Heart left ventricle (tissue), 16 donors: ENCODE data around the gene NFATC2. TPM values are rescaled to one million over a fixed set of nuclear protein-coding genes. Genes with fewer than 3 reads are reported as not detected.

Experiments used
- ATAC-seq, 4 donors: fragments of 200-7000 bp; cut with Tn5 transposase; one replicate each; pipeline ENCODE4 v1.9.1; 2020 to 2022; ENCODE audit warnings: moderate library complexity in 4 of 4, mild to moderate bottlenecking in 3 of 4, moderate number of reproducible peaks in 1 of 4
- DNase-seq, 5 donors: peaks; one replicate each; pipeline ENCODE4 v3.0.0-alpha.2; 2020
- H3K27ac ChIP-seq, 12 donors: fragments of 200-600 bp; sonication (generic) in 4 of 12; one replicate each; pipeline versions ENCODE4 v1.5.0 to v1.8.0; 2016 to 2022; ENCODE audit warnings: mild to moderate bottlenecking in 2 of 12
- H3K27me3 ChIP-seq, 9 donors: fragments of 200-600 bp; sonication (generic) in 2 of 9; one replicate each; pipeline versions ENCODE4 v1.5.1 to v1.8.0; 2016 to 2022; ENCODE audit warnings: mild to moderate bottlenecking in 3 of 9
- H3K36me3 ChIP-seq, 9 donors: fragments of 200-600 bp; sonication (generic) in 2 of 9; one replicate each; pipeline versions ENCODE4 v1.5.0 to v1.8.0; 2018 to 2022; ENCODE audit warnings: mild to moderate bottlenecking in 2 of 9
- H3K4me1 ChIP-seq, 12 donors: fragments of 200-600 bp; sonication (generic) in 4 of 12; one replicate each; pipeline versions ENCODE4 v1.5.0 to v1.8.0; 2016 to 2022; ENCODE audit warnings: mild to moderate bottlenecking in 3 of 12
- H3K4me3 ChIP-seq, 12 donors: fragments of 200-600 bp; sonication (generic) in 4 of 12; one replicate each; pipeline versions ENCODE4 v1.5.0 to v1.8.0; 2017 to 2022; ENCODE audit warnings: mild to moderate bottlenecking in 9 of 12, moderate library complexity in 4 of 12
- H3K9me3 ChIP-seq, 12 donors: fragments of 200-600 bp; sonication (generic) in 4 of 12; one replicate each; pipeline versions ENCODE4 v1.5.0 to v1.8.0; 2016 to 2022; ENCODE audit warnings: mild to moderate bottlenecking in 1 of 12
- POLR2A ChIP-seq, 2 donors: fragments of 450-650 bp; IDR thresholded peaks; one replicate each; pipeline ENCODE4 v1.6.1; 2017; ENCODE audit warnings: antibody characterized with exemption in 2 of 2, mild to moderate bottlenecking in 2 of 2, moderate library complexity in 2 of 2
- WGBS, 4 donors: extraction: QIAGEN DNeasy Blood & Tissue Kit in 2 of 4; methylation state at CpG; one replicate each; pipeline versions ENCODE4 v1.1.5 to v1.1.7; 2013 to 2018; 5-methylcytosine and 5-hydroxymethylcytosine counted together
- intact Hi-C, 10 donors: fragments of 100-400 bp; cut with DNase I; formaldehyde crosslinking; loops; one replicate each; pipeline versions ENCODE4 v1.11.1 to v1.14.2; 2022
- polyA plus RNA-seq, 2 donors: library from polyadenylated mRNA; stranded (reverse); fragments of 200-250 nt; gene quantifications; one replicate each; pipeline ENCODE4 v1.2.3, GENCODE V29; 2013
- total RNA-seq, 9 donors: library from RNA; depleted of rRNA in 2 of 9; stranded (reverse); fragments of >200 nt in 2 of 9; fragmentation: NEBNext Ultra II Directional in 3 of 9; extraction: Animal tissue kit (Norgen Biotek cat#: 25700) in 3 of 9; gene quantifications; one replicate each; pipeline versions ENCODE4 v1.1.0 to v1.2.4, GENCODE V29; 2016 to 2023
- TF ChIP-seq, protein P1 (sequence below), 12 donors: fragments of 200-600 bp; sonication (generic) in 4 of 12; IDR thresholded peaks; one replicate each; pipeline versions ENCODE4 v1.5.0 to v1.8.0; 2018 to 2022; ENCODE audit warnings: antibody characterized with exemption in 12 of 12, mild to moderate bottlenecking in 5 of 12
- donor health status: ischemic (EF 13 %, LVEDD 7.1; RV severe dilation, severe dysfunction).
- donor health status: healthy with polysubstance abuse.
- donor health status: DM: no; HTN: yes; CAD: no.
- donor health status: DM: no; HTN: no; CAD: no.
- donor health status: ischemic (EF 25% LVEDD 6.9; RV normal size, moderate dysfunction).
- donor health status: ischemic (EF 25% LVEDD 5.7; RV mildly dilated, moderate dysfunction).
- donor health status: healthy.
- donor health status: DM: yes; HTN: yes; CAD: no.
- donor health status: ischemic (EF 35%, LVEDD 5.7; RV mildly dilated, moderate dysfunction).
- donor health status: nonischemic (EF 11% LVEDD 7.7; RV severe dilation, severe dysfunction).
- donor health status: DM: yes; HTN: yes; CAD: no.
- donor health status: PGD.
- donor health status: ischemic (EF 29% LVEDD 5.4; RV normal size, mild dysfunction).
- donor health status: nonischemic (EF 23%, LVEDD 6.1; RV moderate dilation, normal function).

The NFATC2 gene
- total and polyA plus RNA-seq, 11 donors = 0.76 to 7.6 (median 3.2) TPM

DNA sequence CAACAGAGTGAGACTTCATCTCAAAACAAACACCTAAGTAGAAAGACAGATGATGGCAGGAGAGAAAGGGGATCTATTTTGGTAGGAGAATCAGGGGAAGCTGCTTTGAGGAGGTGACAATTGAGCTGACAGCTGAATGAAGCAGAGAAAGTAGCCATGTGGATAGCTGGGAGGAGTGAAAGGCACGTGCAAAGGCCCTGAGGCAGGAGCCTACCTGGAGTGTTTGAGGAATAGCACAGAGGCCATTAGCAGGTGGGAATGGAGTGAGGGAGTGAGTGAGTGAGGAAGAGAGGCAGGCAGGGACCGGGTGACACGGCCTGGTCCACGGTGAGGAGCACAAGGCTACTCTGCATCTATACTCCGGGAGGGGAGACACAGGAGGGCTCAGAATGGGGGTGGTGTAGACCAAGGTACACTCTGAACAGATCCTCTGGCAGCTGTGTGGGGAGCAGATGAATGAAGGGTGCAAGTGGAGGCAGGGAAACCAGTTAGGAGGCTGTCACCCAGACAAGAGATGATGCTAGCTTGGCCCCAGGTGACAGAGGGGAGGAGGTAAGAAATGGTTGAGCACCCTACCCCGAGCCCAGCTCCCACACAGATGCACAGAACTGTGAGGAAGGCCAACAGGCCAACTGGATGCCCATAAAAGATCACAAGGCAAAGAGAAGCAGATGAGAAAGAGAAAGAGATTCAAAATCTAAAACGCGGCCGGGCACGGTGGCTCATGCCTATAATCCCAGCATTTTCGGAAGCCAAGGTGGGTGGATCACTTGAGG lies 43.6 kb downstream of the NFATC2 start:
- H3K9me3 ChIP-seq = no peaks in the 10 kb centered on the region
- 95 to 98% (median 96%) methylated on average over 11 of the region's 11 CpGs for WGBS, 4 donors
- TF ChIP-seq, protein P1, sequence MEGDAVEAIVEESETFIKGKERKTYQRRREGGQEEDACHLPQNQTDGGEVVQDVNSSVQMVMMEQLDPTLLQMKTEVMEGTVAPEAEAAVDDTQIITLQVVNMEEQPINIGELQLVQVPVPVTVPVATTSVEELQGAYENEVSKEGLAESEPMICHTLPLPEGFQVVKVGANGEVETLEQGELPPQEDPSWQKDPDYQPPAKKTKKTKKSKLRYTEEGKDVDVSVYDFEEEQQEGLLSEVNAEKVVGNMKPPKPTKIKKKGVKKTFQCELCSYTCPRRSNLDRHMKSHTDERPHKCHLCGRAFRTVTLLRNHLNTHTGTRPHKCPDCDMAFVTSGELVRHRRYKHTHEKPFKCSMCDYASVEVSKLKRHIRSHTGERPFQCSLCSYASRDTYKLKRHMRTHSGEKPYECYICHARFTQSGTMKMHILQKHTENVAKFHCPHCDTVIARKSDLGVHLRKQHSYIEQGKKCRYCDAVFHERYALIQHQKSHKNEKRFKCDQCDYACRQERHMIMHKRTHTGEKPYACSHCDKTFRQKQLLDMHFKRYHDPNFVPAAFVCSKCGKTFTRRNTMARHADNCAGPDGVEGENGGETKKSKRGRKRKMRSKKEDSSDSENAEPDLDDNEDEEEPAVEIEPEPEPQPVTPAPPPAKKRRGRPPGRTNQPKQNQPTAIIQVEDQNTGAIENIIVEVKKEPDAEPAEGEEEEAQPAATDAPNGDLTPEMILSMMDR (IDR thresholded peaks at IDR 0.05) = no peak
- no peak for TF ChIP-seq POLR2A (IDR thresholded peaks at IDR 0.05)
- peaks cover 0 to 63% (median 14%) of the 10 kb centered on the region in 12 donors for H3K4me1 ChIP-seq
- ATAC-seq = no peak
- H3K4me3 ChIP-seq = no peak overlapping the region
- no peak for DNase-seq
- intact Hi-C loops = loop anchor here in 2 of 10 donors (10.0 kb wide), 3 partner anchors 64 to 114 kb away; no protein-coding TSS in a partner anchor
- H3K36me3 ChIP-seq = no peaks in the 10 kb centered on the region
- H3K27ac ChIP-seq = peak overlapping the region in 1 of 12 donors; percentile 55
- H3K27me3 ChIP-seq = no peaks in the 10 kb centered on the region

DNA sequence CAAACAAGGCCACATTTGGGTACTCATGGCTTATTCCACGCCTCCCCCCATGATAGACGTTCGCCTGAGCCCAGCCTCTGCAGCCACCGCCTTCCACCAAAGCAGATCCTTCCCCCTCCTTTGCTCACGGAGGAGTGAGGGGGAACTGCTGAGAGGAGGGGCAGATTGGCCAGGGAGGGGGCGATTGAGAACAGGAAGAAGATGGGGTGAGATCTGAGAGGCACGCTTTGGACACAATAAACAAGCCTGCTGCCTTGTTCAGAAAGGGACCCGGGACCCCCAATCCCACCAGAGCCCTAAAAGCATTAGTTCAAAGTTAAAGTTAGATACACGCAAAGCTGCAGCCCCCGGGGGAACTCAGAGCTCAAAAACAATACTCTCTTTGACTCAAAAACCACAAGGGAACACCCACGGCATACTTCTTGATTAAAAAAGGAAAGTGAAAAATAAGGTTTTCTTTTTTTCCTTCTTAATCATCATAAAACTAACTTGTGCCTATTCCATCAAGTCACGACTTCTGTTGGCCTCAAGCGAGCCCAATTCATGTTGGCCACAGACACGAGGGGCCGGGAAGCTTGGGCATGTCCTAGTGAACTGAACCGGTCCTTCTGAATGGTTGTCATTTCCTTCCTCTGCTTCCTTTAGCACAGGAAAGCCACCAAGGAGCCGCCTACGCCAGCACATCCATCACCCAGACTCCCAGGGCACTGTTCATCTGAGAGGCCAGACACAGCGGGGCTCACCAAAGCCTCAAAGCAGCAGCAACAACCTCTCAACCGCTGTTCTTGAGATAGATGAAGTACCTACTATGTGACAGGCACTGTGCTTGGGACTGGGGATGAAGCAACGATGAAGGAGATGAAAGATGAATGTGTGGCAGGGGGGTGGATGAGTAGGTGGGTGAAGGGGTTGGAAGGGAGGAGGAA lies 44.7 kb downstream of the NFATC2 start:
- 49 to 57% (median 52%) methylated on average over 21 of the region's 21 CpGs for WGBS, 4 donors
- ATAC-seq (peak in 3 of 4 donors; percentile 38 to 73 (median 51)), DNase-seq (peak; percentile 32 to 66 (median 50))
- no peaks in the 10 kb centered on the region for H3K9me3 ChIP-seq
- H3K4me1 ChIP-seq = peaks cover 0 to 75% (median 20%) of the 10 kb centered on the region in 12 donors
- H3K27ac ChIP-seq = peak overlapping the region in 3 of 12 donors; percentile 33 to 55 (median 40)
- TF ChIP-seq, protein P1 (IDR thresholded peaks at IDR 0.05) = no peak
- peak overlapping the region in 1 of 12 donors; percentile 10 for H3K4me3 ChIP-seq
- no peaks in the 10 kb centered on the region for H3K36me3 ChIP-seq
- intact Hi-C loops = loop anchor here in 2 of 10 donors (10.0 kb wide), 3 partner anchors 63 to 113 kb away; no protein-coding TSS in a partner anchor
- no peaks in the 10 kb centered on the region for H3K27me3 ChIP-seq

DNA sequence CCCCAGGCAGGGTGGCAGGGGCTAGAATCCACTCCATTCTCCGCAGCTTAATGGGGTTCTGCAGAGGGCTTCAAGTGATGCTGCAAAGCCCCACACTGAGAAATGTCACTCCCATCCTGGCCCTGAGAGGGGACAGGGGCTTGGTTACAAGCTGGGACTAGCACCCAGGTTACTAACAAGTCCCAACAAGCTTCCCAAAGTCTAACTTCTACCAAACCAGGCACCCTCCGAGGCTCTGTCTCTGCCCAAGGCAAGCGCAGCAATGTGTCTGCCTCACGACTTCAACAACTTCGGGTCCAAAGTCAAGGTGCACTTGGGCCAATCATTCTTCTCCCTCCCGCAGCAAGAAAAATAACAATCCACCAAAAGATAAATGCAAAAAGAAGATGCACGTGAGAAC lies 45.6 kb downstream of the NFATC2 start:
- 92 to 97% (median 94%) methylated on average over 7 of the region's 7 CpGs for WGBS, 4 donors
- Histone ChIP-seq H3K36me3 (no peaks in the 10 kb centered on the region), H3K4me1 (peaks cover 0 to 83% (median 28%) of the 10 kb centered on the region in 12 donors), H3K27ac (peak overlapping the region in 1 of 12 donors; percentile 55), H3K9me3 (no peaks in the 10 kb centered on the region), H3K27me3 (no peaks in the 10 kb centered on the region), H3K4me3 (peak overlapping the region in 1 of 12 donors; percentile 10)
- intact Hi-C loops = loop anchor here in 2 of 10 donors (10.0 kb wide), 3 partner anchors 62 to 112 kb away; no protein-coding TSS in a partner anchor
- DNase-seq (no peak), ATAC-seq (no peak)
- TF ChIP-seq, protein P1 (IDR thresholded peaks at IDR 0.05) = no peak
- no peak for TF ChIP-seq POLR2A (IDR thresholded peaks at IDR 0.05)
